ENCODE measurements around the gene PCDHGC4.

DNA sequence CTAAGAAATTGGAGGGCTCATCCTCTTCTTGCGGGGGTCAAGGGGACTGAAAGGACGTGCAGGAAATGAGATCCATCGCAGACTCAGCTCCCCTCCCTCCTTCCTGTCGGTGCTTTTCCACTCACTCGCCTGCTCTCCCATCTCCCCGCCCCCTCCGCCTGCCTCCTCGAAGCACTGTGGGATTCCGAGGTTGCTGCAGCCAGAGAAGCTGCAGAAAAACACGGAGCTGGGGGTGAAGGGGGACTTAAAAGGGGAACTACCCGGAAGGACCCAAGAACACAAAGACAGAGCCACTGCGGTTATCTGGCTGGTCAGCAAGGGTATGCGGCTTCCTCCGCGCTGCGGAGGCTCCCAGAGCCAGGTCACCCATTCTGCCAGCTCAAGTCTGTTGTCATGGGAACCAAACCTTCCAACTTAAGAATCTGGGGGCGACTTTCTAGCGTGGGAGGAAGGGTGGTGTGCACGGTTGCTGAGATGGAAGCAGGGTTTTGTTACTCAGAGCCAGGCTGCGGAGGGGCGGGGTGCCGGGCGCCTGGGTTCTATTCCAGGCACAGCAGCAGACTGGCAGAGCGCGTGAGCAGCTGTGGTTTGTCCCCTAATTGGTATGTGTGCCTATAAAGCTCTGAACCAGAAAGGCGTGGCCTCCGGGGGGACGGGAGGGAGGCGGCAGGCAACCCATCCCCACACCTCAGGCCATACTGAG is 28.9 kb downstream of the PCDHGC4 start:
- no peak for TF ChIP-seq CTCF (IDR thresholded peaks at IDR 0.05)
- TF ChIP-seq POLR2A (IDR thresholded peaks at IDR 0.05), result no peak

Measured in transverse colon (tissue), 3 donors.